GM23338 (cell line): ENCODE measurements around the gene BCAP29. TPM values are rescaled to one million over a fixed set of nuclear protein-coding genes. Genes with fewer than 3 reads are reported as not detected.
A peak's percentile ranks its signal among the peaks of the same experiment; 100 is the strongest.
"Not testable (repeated sequence)": the region's sequence is repeated elsewhere in the genome, so short reads cannot be mapped to it uniquely, and the experiment has no call there.

ENCODE experiments used
- ATAC-seq: fragments of 200-7000 bp; cut with Tn5 transposase; 3 replicates; pipeline ENCODE4 v1.9.1; 2020
- DNase-seq: peaks from one replicate; pipeline ENCODE4 v3.0.0-alpha.2; 2015; ENCODE audit warnings: low spot score
- H2AFZ ChIP-seq: fragments of 200-600 bp; sonication (generic); 2 replicates; pipeline ENCODE4 v1.8.0; 2016; ENCODE audit warnings: antibody characterized with exemption, mild to moderate bottlenecking, moderate library complexity
- H3F3A ChIP-seq: fragments of 200-600 bp; sonication (generic); replicated peaks from 2 replicates; pipeline ENCODE4 v1.8.0; 2017; ENCODE audit warnings: antibody characterized with exemption, mixed run types, low read depth
- H3K27ac ChIP-seq: fragments of 200-600 bp; sonication (generic); 2 replicates; pipeline ENCODE4 v1.6.1; 2016; ENCODE audit warnings: low read depth
- H3K27me3 ChIP-seq: fragments of 200-600 bp; sonication (generic); 2 replicates; pipeline ENCODE4 v1.8.0; 2016; ENCODE audit warnings: mild to moderate bottlenecking, mixed run types, moderate library complexity; ENCODE audit not compliant: insufficient read depth
- H3K36me3 ChIP-seq: fragments of 200-600 bp; sonication (generic); 2 replicates; pipeline ENCODE4 v1.8.0; 2016; ENCODE audit warnings: mild to moderate bottlenecking; ENCODE audit not compliant: insufficient read depth
- H3K4me1 ChIP-seq: fragments of 200-600 bp; sonication (generic); 2 replicates; pipeline ENCODE4 v1.8.0; 2016; ENCODE audit warnings: mild to moderate bottlenecking, moderate library complexity; ENCODE audit not compliant: insufficient read depth
- H3K4me2 ChIP-seq: fragments of 200-600 bp; sonication (generic); 2 replicates; pipeline ENCODE4 v1.7.1; 2017; ENCODE audit warnings: mixed run types
- H3K4me3 ChIP-seq: fragments of 200-600 bp; sonication (generic); 2 replicates; pipeline ENCODE4 v1.6.1; 2016; ENCODE audit warnings: mixed run types
- H3K79me2 ChIP-seq: fragments of 200-600 bp; sonication (generic); replicated peaks from 2 replicates; pipeline ENCODE4 v1.8.0; 2017; ENCODE audit warnings: mild to moderate bottlenecking; ENCODE audit not compliant: insufficient read depth
- H3K9me2 ChIP-seq: fragments of 200-600 bp; sonication (generic); 2 replicates; pipeline ENCODE4 v1.8.0; 2017; ENCODE audit not compliant: insufficient read depth
- H4K20me1 ChIP-seq: fragments of 200-600 bp; sonication (generic); replicated peaks from 2 replicates; pipeline ENCODE4 v1.8.0; 2017; ENCODE audit warnings: mild to moderate bottlenecking; ENCODE audit not compliant: insufficient read depth
- H3K27ac Mint-ChIP-seq: 2 replicates; pipeline ENCODE4 v1.8.0; 2020; ENCODE audit warnings: inconsistent platforms, mild to moderate bottlenecking, moderate library complexity, mixed read lengths
- H3K27me3 Mint-ChIP-seq: 3 replicates; pipeline ENCODE4 v1.8.0; 2022; ENCODE audit warnings: low read depth, mild to moderate bottlenecking, moderate library complexity, mixed read lengths, inconsistent platforms; ENCODE audit not compliant: insufficient read depth, poor library complexity
- H3K36me3 Mint-ChIP-seq: 3 replicates; pipeline ENCODE4 v1.8.0; 2021; ENCODE audit warnings: low read depth, mild to moderate bottlenecking, inconsistent platforms, moderate library complexity, mixed read lengths
- H3K4me1 Mint-ChIP-seq: 3 replicates; pipeline ENCODE4 v1.8.0; 2020; ENCODE audit warnings: mild to moderate bottlenecking, inconsistent platforms, mixed read lengths
- H3K4me3 Mint-ChIP-seq: 3 replicates; pipeline ENCODE4 v1.8.0; 2021; ENCODE audit warnings: moderate library complexity, mild to moderate bottlenecking, inconsistent platforms, mixed read lengths
- H3K9me3 Mint-ChIP-seq: 3 replicates; pipeline ENCODE4 v1.8.0; 2020; ENCODE audit warnings: moderate library complexity, mild to moderate bottlenecking, inconsistent platforms, mixed read lengths
- CREB1 ChIP-seq: fragments of 250-450 bp; sonication (Bioruptor Pico); IDR thresholded peaks from 2 replicates; pipeline ENCODE4 v1.5.0; 2020; ENCODE audit warnings: low read depth, mild to moderate bottlenecking, moderate library complexity
- EZH2 ChIP-seq: fragments of 200-600 bp; sonication (generic); IDR thresholded peaks from one replicate; pipeline ENCODE4 v1.8.0; 2017; ENCODE audit warnings: antibody characterized with exemption, mild to moderate bottlenecking, low read depth; ENCODE audit not compliant: unreplicated experiment
- EZH2phosphoT487 ChIP-seq: fragments of 200-600 bp; sonication (generic); IDR thresholded peaks from one replicate; pipeline ENCODE4 v1.8.1; 2018; ENCODE audit warnings: antibody characterized with exemption; ENCODE audit not compliant: unreplicated experiment
- POLR2AphosphoS5 ChIP-seq: IDR thresholded peaks from 2 replicates; pipeline ENCODE4 v1.6.1; 2016; ENCODE audit warnings: antibody characterized with exemption, low read depth
- REST ChIP-seq: IDR thresholded peaks from one replicate; pipeline ENCODE4 v1.6.1; 2018; ENCODE audit warnings: antibody characterized with exemption; ENCODE audit not compliant: unreplicated experiment
- STAT1 ChIP-seq: IDR thresholded peaks from one replicate; pipeline ENCODE4 v1.6.1; 2016; ENCODE audit warnings: antibody characterized with exemption; ENCODE audit not compliant: unreplicated experiment
- ZNF114 ChIP-seq: fragments of 250-450 bp; sonication (Bioruptor Pico); IDR thresholded peaks from 2 replicates; pipeline ENCODE4 v1.5.0; 2020; ENCODE audit warnings: mild to moderate bottlenecking, moderate library complexity
- ZNF462 ChIP-seq: fragments of 250-450 bp; sonication (Bioruptor Pico); IDR thresholded peaks from 2 replicates; pipeline ENCODE4 v1.5.0; 2020; ENCODE audit warnings: mild to moderate bottlenecking, moderate library complexity
- polyA plus RNA-seq: library from polyadenylated mRNA; unstranded; fragments of >200 nt; fragmentation: Nextera tagmentation; extraction: Ambion mirVana; gene quantifications from 2 replicates; pipeline ENCODE4 v1.2.1, GENCODE V29; 2016
- total RNA-seq: library from RNA; depleted of rRNA; stranded (reverse); fragments of >200 nt; shearing (Covaris generic); gene quantifications from 2 replicates; pipeline ENCODE4 v1.2.3, GENCODE V29; 2014
- TF ChIP-seq, protein P1 (sequence below): IDR thresholded peaks from 2 replicates; pipeline ENCODE4 v1.6.1; 2016; ENCODE audit warnings: antibody characterized with exemption

The BCAP29 gene
- total and polyA plus RNA-seq, 2 experiments from 2014 or later, result 18.4 to 24.0 TPM

- Mint-ChIP-seq H3K27ac (no peak overlapping the region), H3K27me3 (peaks cover 5% of the 10 kb centered on the region), H3K4me3 (no peak overlapping the region), H3K9me3 (no peaks in the 10 kb centered on the region; the same call in 2 of the 3 replicates), H3K4me1 (peaks cover 3% of the 10 kb centered on the region; the same call in 1 of the 3 replicates), H3K36me3 (no peaks in the 10 kb centered on the region)
- H2AFZ ChIP-seq, result peak overlapping the region; percentile 61; the same call in 1 of the 2 replicates
- no peaks in the 10 kb centered on the region for H3K27me3 ChIP-seq
- no peaks in the 10 kb centered on the region for H3K9me2 ChIP-seq
- no peaks in the 10 kb centered on the region for H4K20me1 ChIP-seq
- H3K36me3 ChIP-seq, result no peaks in the 10 kb centered on the region
- H3K4me3 ChIP-seq, result no peak overlapping the region
- no peak overlapping the region for H3K27ac ChIP-seq
- H3K79me2 ChIP-seq, result no peaks in the 10 kb centered on the region
- 0 out of 2 replicates have a peak, but pooled peaks cover 7% of the 10 kb centered on the region for H3K4me1 ChIP-seq
- DNase-seq (no peak), ATAC-seq (no peak)
- H3K4me2 ChIP-seq, result no peak overlapping the region
- TF ChIP-seq, protein P1, sequence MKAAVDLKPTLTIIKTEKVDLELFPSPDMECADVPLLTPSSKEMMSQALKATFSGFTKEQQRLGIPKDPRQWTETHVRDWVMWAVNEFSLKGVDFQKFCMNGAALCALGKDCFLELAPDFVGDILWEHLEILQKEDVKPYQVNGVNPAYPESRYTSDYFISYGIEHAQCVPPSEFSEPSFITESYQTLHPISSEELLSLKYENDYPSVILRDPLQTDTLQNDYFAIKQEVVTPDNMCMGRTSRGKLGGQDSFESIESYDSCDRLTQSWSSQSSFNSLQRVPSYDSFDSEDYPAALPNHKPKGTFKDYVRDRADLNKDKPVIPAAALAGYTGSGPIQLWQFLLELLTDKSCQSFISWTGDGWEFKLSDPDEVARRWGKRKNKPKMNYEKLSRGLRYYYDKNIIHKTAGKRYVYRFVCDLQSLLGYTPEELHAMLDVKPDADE, result no peak
- no peak for TF ChIP-seq ZNF114
- no peak for TF ChIP-seq POLR2AphosphoS5
- TF ChIP-seq EZH2, result no peak
- TF ChIP-seq CREB1, result no peak
- TF ChIP-seq ZNF462 (CRISPR knock-in tag), result no peak
- no peak for TF ChIP-seq STAT1
- no peak for TF ChIP-seq REST
- no peak for TF ChIP-seq EZH2phosphoT487
- H3F3A ChIP-seq, result no peaks in the 10 kb centered on the region
Observed at GRCh38 chr7:107638594-107638993, 58.5 kb downstream of the BCAP29 start.

- not testable (repeated sequence) for H3K27me3 Mint-ChIP-seq, ATAC-seq, H3K9me2 ChIP-seq, H3K27ac Mint-ChIP-seq, H3K36me3 ChIP-seq, H3K4me3 ChIP-seq, H3K79me2 ChIP-seq, H3K4me3 Mint-ChIP-seq, H3F3A ChIP-seq, H3K36me3 Mint-ChIP-seq, H3K27ac ChIP-seq, H3K4me1 ChIP-seq, H3K4me2 ChIP-seq, DNase-seq, H3K4me1 Mint-ChIP-seq, H3K9me3 Mint-ChIP-seq, H4K20me1 ChIP-seq, H3K27me3 ChIP-seq
- H2AFZ ChIP-seq, result peak overlapping the region; percentile 61; the same call in 1 of the 2 replicates
Observed at GRCh38 chr7:107639070-107639469, 59.0 kb downstream of the BCAP29 start.
